ENCODE measurements around the gene GPR78. TPM values are rescaled to one million over a fixed set of nuclear protein-coding genes. Genes with fewer than 3 reads are reported as not detected.

The GPR78 gene
- total RNA-seq, 2 donors from 2014 or later: not detected

GRCh38 chr4:8585721-8586212 is 5.6 kb downstream of the GPR78 start:
- TF ChIP-seq POLR2A (IDR thresholded peaks at IDR 0.05) (no peak), CTCF (IDR thresholded peaks at IDR 0.05) (no peak)
- WGBS, 2 donors: 51 to 63% methylated on average over 3 to 7 of the region's 7 CpGs
- ATAC-seq: no peak
- H3K36me3 ChIP-seq (replicated peaks in 1 of 2; ENCODE audit: insufficient read depth in 1 of 2, low read depth in 2 of 2): no peaks in the 10 kb centered on the region
- H3K27me3 ChIP-seq: no peaks in the 10 kb centered on the region
- H3K9me3 ChIP-seq: no peaks in the 10 kb centered on the region
- no peaks in the 10 kb centered on the region for H3K4me1 ChIP-seq
- intact Hi-C loops (cut with DNase I): no loop called here
- no peak overlapping the region for H3K4me3 ChIP-seq
- H3K27ac ChIP-seq: no peak overlapping the region
- DNase-seq: no peak

GRCh38 chr4:8586246-8586645 is 6.1 kb downstream of the GPR78 start:
- Histone ChIP-seq H3K9me3 (no peaks in the 10 kb centered on the region), H3K4me3 (no peak overlapping the region), H3K36me3 (replicated peaks in 1 of 2; ENCODE audit: insufficient read depth in 1 of 2, low read depth in 2 of 2) (no peaks in the 10 kb centered on the region), H3K4me1 (no peaks in the 10 kb centered on the region), H3K27ac (no peak overlapping the region), H3K27me3 (no peaks in the 10 kb centered on the region)
- no peak for TF ChIP-seq CTCF (IDR thresholded peaks at IDR 0.05)
- no peak for TF ChIP-seq POLR2A (IDR thresholded peaks at IDR 0.05)
- WGBS, 2 donors: 51 to 58% methylated on average over 5 of the region's 5 CpGs
- DNase-seq (no peak), ATAC-seq (no peak)
- intact Hi-C loops (cut with DNase I): no loop called here

- DNase-seq (peak in 1 of 4 donors; percentile 6), ATAC-seq (no peak)
- Histone ChIP-seq H3K27me3 (no peaks in the 10 kb centered on the region), H3K9me3 (no peaks in the 10 kb centered on the region), H3K4me1 (no peaks in the 10 kb centered on the region), H3K36me3 (replicated peaks in 1 of 2; ENCODE audit: insufficient read depth in 1 of 2, low read depth in 2 of 2) (no peaks in the 10 kb centered on the region), H3K27ac (no peak overlapping the region), H3K4me3 (no peak overlapping the region)
- intact Hi-C loops (cut with DNase I): no loop called here
- TF ChIP-seq CTCF (IDR thresholded peaks at IDR 0.05) (peak in 1 of 7 experiments; percentile 7), POLR2A (IDR thresholded peaks at IDR 0.05) (no peak)
- 27 to 43% methylated on average over 3 to 25 of the region's 37 CpGs for WGBS, 2 donors
Observed at GRCh38 chr4:8586671-8587468, 6.7 kb downstream of the GPR78 start.

- 58 to 72% methylated on average over 16 to 18 of the region's 18 CpGs for WGBS, 2 donors
- no peaks in the 10 kb centered on the region for H3K9me3 ChIP-seq
- intact Hi-C loops (cut with DNase I): no loop called here
- peaks cover 4% of the 10 kb centered on the region for H3K4me1 ChIP-seq
- H3K27me3 ChIP-seq: peaks cover 0 to 5% of the 10 kb centered on the region in 2 donors
- H3K36me3 ChIP-seq (replicated peaks in 1 of 2; ENCODE audit: insufficient read depth in 1 of 2, low read depth in 2 of 2): no peaks in the 10 kb centered on the region
- ATAC-seq (no peak), DNase-seq (peak in 1 of 4 donors; percentile 2)
- H3K27ac ChIP-seq: no peak overlapping the region
- TF ChIP-seq CTCF (IDR thresholded peaks at IDR 0.05) (no peak), POLR2A (IDR thresholded peaks at IDR 0.05) (no peak)
- H3K4me3 ChIP-seq: no peak overlapping the region
Observed at GRCh38 chr4:8587469-8588195, 7.4 kb downstream of the GPR78 start.
